Activated CD8-positive, alpha-beta memory T cell treated with anti-CD3 and anti-CD28 coated beads for 48 hours (primary cell): ENCODE results near the gene MCUR1.
"Not testable (repeated sequence)": the region's sequence is repeated elsewhere in the genome, so short reads cannot be mapped to it uniquely, and the experiment has no call there.

Experiments used
- DNase-seq, 3 experiments: peaks; one replicate each; pipeline ENCODE4 v3.0.0-alpha.2; 2020; ENCODE audit warnings: low read depth in 2 of 3, low spot score in 2 of 3

Gene MCUR1

DNA sequence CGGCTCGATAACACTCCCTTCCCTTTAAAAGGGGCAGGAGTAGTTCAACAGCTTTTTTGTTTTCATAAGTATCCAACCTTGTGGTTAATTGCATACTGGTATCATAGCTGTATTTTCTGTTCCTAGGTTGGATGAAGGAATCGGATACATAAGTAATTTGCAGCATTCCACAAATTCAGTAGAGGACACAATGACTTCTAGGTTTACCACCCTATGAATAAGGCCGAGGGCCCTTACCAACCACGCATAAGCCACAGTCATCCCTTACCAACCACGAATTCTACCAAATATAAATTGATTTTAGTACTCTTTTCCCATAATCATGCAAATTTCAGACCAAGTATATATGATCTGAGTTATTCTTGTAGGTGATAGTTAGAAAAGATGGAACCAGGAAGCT is 36.3 kb downstream of the MCUR1 start:
- DNase-seq: no peak

DNA sequence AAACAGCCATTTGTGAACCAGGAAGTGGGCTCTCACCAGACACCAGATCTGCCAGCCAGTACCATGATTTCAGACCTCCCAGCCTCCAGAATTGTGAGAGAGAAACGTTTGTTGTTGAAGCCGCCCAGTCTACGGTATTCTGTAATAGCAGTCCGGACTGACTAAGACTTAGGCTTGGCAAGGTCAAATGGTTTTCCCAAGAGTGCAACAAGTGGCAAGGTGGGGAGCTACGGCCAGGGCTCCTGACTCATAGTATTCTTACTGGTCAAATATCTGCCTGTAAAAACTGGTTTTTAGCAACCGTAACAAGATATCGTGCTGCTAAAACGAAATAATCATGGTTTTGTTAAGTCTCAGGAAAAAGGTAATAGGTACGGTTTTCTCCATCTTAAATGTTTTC is 37.8 kb downstream of the MCUR1 start:
- DNase-seq: no peak

DNA sequence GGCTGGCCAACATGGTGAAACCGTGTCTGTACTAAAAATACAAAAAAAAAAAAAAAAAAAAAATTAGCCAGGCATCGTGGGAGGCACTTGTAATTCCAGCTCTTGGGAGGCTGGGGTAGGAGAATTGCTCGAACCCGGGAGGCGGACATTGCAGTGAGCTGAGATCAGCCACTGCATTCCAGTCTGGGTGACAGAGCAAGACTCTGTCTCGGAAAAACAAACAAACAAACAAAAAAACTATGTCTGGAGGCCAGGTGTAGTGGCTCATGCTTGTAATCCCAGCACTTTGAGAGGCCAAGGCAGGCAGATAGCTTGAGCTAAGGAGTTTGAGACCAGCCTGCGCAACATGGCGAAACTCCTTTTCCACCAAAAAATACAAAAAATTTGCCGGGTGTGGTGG is 38.9 kb downstream of the MCUR1 start:
- DNase-seq: not testable (repeated sequence)

DNA sequence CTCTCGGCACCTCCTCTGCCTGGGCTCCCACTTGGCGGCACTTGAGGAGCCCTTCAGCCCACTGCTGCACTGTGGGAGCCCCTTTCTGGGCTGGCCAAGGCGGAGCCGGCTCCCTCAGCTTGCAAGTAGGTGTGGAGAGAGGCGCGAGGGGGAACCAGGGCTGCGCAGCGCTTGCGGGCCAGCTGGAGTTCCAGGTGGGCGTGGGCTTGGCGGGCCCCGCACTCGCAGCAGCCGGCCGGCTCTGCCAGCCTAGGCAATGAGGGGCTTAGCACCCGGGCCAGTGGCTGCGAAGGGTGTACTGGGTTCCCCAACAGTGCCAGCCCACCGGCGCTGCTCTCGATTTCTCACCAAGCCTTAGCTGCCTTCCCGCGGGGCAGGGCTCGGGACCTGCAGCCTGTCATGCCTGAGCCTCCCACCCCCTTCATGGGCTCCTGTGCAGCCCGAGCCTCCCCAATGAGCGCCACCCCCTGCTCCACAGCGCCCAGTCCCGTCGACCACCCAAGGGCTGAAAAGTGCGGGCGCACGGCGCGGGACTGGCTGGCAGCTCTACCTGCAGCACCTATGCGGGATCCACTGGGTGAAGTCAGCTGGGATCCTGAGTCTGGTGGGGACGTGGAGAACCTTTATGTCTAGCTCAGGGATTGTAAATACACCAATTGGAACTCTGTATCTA is 41.9 kb downstream of the MCUR1 start:
- DNase-seq: not testable (repeated sequence)

DNA sequence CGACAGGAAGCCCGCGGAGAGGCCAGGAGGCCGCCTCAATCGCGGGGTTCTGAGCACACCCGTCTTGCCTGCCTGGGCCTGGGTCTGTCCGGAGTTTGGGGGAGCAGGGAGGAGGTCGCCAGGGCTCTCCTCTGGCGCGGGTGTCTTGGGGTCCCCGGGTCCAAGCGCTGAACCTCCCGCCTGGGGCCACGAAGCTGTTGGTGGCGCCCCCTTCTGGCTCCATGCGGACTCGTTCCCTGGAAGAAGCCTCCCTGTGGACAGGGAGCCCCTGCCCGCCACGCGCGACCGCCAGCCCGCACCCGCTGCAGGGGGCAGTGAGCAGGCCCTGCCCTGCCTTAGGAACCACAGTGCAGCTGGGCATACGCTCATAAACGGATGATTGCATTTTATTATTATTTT is 44.7 kb downstream of the MCUR1 start:
- no peak for DNase-seq

DNA sequence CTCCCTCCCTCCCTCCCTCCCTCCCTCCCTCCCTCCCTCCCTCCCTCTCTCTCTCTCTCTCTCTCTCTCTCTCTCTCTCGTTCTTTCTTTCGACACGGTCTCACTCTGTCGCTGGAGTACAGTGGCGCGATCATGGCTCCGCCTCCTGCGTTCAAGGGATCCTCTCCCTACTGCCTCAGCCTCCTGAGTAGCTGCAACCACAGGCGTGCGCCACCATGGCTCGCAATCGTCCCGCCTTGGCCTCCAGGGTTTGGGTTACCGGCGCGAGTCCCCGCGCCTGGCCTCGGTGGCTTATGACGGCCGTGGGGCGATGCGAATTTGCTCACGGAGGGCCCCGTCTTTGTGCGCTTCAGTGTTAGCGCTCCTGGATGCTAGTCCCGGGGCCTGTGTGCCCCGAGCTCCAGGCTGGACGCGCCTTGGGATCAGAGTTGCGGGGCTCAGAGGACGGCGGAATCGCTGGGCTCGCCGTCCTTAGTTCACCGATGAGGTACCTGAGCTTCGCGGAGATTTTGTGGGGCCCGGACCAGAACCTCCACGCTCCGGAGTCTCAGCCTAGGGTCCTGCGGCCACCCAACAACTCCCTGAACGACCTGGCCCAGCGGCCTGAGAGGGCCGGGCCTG is 45.2 kb downstream of the MCUR1 start:
- no peak for DNase-seq

DNA sequence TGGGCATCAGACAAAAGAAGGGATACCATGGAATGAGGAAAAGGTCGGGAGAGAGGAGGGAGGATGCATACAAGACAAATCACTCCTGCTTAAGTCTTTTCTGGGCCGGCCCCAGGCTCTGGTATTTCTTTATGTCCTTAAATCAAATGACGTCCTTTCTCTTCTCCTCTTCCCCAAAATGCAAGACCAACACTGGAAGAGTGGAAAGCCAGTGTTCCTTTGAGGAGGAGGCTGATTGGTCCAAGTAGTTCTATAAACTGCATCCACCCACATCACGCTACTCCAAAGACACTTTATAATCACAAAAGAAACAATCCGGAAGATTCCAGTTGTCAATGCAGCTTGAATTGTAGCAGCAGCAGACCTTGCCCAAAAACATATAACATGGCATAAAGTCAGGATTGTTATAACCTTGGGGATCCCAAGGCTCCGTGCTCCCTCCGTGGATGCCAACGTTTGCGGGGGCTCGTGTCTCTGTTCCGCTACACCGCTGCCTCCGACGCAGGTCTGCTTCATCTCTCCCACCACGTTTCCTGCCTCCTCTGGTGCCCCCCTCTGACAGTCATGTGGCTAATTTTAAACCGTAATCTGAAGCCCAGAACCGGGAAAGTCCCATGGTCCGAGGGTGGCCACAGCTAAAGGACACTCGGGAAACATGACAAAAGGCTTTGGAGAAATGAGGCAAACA is 47.1 kb downstream of the MCUR1 start:
- no peak for DNase-seq

DNA sequence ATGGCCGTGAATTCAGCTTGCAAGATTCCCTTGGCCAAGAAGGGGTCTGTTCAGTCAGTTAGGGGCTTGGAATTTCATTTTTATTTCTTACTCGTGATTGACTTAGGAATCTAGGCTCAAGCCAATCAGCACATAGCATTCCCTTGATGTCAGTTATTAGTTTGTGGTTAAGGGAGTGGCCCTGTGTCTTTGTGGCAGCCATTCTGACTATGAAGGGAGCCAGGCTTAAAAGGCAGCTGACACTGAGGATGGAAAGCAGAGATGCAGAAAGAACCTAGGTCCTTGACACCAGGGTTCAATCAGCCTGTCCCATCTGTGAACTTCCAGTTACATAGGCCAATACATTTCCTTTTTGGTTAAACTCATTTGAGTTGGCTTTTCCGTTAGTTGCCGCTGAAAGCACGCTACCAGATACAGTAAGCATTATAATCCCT is 48.1 kb downstream of the MCUR1 start:
- DNase-seq: no peak

DNA sequence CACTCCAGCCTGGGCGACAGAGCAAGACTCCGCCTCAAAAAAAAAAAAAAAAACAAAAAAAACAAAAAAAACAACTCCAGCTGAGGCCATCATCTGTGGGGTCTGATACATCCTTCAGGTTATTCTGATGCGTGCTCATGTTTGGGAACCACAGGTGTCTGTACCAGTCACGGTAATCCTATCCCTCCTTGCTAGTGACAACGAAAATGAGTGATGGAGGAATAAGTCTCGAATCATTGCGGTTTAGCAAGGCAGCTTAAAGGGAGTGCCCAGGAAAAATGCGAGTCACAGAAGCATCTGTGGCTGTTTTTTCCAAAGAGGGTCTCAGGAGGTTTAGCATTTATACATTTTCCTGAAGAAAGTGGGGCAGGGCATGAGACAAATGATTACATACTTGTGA is 48.8 kb downstream of the MCUR1 start:
- DNase-seq: no peak

DNA sequence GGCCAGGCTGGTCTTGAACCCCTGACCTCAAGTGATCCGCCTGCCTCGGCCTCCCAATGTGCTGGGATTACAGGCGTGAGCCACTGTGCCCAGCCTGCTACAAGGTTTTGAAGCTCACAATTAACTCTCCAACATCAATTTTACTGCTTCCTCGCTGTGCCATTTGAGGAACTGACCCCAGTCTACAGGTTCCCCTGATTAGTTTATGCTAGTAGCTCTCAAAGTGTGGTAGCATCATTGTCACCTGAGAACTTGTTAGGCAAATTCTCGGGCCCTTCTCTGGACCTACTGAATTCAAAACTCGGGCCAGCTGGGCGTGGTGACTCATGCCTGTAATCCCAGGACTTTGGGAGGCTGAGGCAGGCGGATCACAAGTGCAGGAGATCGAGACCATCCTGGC is 49.4 kb downstream of the MCUR1 start:
- DNase-seq: no peak

DNA sequence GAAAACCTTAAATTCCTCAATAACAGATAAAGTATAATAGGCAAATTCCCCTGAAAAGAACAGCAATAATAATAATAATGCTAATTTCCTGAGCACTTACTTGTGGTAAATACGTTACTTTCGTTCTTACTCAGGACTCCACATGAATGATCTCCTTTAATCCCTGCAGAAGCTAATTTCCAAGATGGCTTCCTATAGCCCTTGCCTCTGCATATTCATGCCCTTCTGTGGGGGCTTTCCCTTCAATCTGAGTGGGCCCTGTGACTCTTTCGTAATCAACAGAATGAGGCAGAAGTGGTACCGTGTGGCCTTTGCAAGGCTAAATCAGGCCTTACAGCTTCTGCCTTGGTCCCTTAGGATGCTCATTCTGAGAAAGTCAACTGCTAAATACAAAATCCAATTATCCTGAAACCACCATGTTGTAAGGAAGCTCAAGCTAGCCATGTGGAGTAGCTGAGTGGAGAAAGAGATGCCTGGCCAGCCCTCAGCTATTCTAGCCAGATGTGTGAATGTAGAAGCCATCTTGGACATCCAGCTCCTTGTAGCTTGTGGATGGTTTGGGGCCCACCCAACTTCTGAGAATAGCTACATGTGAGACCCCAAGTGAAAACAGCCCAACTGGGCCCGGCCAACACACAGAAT is 50.5 kb downstream of the MCUR1 start:
- peak in 1 of 3 experiments; percentile 15 for DNase-seq

DNA sequence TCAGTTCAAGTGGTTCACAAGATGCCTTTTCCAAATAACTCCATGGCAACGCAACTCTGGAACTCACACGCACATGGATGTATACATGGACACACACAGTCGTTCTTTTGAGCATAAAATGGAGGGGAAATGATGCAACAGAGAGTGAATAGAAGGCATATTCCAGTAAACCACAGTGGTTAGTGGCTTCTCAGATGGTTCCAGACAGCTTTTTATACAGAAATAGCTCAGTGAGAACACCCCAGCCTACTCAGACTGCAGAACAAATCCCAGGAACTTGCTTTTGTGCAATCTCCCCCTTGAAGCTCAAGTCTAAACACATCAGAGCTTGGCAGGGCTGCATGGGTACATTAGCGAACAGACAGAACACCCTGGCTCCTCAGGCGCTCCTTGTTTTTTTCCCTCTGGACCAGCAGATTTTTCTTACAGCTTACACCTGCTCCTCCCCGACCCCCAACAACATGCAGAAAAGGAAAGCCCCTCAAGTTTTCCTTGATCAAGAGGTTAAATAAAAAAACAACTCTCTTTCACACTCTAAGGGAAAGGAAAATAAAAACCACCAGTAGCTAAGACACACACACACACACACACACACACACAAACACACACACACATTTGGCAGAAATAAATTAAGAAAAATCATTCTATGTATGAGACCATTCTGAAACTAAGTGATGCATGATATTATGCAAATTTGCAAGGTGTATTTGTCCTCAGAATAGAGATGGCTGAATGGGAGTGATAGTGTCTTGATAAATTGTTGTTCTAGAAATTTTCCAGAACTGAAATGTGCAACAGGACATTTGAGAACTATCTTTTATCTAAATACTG is 51.5 kb downstream of the MCUR1 start:
- no peak for DNase-seq

DNA sequence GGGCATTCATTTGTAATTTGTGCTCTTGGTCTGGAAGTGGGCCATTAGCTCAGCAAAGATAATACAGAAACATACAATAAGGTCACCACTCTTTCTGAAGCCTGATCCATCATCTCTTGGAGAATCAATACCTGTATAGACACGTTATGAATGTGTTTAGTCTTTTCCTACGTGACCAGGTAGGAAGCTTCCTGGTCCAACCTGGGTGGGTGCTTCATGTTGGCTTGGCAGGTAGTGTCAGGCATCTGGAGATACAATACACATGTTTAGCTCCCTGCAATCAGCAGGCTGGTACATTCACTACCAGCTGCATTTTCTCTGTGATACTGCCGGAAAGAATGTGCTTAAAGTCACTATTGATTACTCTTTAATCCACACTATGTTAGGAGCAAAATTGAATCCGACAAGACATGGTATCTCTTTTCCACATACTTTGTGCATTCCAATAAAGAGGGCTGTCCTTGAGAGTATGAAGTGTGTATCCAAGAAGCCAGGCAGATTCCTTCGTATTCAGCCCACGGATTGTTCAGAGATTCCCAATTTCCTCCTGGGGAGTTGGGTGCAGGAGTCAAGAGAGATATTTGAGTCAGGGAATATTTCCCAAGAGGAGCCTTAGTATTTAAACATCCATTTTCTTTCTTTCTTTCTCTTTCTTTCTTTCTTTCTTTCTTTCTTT is 52.9 kb downstream of the MCUR1 start:
- DNase-seq: no peak

DNA sequence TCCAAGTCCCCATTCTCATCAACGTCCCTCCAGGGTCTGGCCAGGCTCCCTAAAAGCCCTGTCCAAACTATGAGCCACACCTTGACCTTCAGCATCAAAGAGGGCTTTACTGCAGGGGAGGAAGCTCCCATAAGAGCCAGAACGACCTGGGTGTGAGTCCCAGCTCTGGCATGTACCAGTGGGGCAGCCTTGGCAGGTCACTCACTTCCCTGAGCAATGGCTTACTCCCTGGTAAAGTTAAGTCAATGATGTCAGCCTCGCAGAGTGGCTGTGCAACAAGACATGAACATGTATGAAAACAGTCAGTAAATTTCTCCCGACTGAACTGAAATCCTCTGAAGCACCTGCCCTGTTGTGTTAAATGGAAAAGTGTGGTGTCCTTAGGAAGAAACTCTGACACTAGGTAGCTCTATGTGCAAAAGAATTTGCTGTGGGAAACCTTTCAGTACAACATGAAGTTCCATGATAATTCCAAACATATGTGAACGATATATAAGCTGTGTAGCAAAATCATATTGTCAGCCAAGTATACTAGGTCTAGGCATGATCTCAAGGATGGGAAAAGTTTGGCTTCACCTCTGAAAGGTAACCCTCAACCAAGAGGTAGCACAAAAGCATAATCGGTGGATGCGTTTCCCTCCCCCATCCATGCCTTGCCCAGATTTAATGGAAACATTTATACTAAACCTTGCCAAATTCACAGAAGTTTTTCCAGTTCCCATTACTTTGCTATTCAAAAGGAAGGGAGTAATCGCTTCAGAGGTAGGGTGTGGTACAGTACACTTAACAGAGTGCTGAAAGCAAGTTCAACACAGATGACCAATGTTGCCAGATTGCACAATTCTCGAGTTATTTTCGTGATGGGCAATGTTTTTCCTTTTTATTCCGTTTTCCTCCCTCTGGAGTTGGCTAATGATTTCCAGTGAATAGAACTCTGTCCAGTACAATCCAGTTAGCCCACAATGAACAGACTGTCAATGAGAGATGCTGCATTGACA is 53.8 kb downstream of the MCUR1 start:
- no peak for DNase-seq

DNA sequence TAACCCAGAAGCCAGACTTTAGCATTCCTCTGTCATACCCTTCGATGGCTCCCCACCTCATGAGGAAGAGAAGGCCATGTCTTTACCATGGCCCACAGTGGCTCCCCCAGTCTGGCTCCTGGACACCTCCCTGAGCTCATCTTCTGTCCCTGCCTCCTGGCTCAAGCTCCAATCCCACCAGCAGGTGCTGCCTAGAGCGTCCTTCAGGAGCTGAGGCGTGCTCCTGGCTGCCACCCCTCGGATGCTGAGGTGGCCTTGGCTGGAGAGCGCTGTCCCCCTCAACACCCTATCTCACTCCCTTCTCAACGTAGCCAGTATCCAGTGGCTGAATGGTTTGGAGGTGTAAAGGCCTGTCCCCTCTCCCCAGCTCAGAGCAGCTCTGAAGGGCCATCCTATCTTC is 55.3 kb downstream of the MCUR1 start:
- DNase-seq: no peak

DNA sequence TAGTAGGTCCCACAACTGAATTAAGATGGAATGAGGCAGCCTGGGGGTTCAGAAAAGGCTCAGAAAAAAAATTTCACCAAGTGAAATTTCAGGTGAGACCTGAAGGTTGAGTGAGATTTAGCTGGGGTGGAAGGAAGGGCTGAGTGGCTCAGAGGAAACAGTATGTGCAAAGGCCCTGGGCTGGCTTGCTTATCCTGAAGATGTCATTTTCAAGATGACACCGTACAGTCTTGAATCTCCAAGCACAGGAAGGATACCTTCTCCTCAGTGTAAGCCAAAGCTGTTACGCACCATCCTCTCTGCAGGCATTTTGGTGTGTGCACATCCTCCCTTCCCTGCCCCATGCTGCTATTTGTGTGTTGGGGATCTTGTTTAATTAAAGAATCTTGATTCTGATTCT is 59.7 kb downstream of the MCUR1 start:
- no peak for DNase-seq

DNA sequence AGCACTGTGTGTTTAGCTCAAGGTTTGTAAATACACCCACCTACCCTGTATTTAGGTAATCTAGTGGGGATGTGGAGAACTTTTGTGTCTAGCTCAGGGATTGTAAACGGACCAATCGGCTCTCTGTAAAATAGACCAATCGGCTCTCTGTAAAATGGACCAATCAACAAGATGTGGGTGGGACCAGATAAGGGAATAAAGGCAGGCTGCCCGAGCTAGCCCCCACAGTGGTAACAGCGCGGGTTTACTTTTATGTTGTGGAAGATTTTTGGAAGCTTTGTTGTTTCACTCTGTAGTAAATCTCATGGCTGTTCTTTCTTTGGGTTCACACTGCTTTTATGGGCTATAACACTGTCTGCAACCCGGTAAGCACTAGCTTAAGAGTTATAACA is 70.6 kb downstream of the MCUR1 start:
- DNase-seq: no peak

DNA sequence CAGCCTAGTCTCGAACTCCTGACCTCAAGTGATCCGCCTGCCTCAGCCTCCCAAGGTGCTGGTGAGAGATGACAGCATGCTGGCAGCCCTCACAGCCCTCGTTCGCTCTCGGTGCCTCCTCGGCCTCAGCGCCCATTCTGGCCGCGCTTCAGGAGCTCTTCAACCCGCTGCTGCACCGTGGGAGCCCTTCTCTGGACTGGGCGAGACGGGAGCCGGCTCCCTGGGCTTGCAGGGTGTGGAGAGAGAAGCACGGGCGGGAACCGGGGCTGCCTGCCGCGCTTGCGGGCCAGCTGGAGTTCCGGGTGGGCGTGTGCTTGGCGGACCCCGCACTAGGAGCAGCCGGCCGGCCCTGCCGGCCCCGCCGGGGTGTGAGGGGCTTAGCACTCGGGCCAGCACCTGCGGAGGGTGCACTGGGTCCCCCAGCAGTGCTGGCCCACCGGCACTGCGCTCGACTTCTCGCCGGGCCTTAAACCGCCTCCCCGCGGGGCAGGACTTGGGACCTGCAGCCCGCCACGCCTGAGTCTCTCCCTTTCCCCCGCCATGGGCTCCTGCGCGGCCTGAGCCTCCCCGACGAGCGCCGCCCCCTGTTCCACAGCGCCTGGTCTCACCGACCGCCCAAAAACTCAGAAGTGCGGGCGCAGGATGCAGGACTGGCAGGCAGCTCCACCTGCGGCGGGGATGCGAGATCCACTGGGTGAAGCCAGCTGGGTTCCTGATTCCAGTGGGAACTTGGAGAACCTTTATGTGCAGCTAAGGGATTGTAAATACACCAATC is 71.2 kb downstream of the MCUR1 start:
- no peak for DNase-seq

DNA sequence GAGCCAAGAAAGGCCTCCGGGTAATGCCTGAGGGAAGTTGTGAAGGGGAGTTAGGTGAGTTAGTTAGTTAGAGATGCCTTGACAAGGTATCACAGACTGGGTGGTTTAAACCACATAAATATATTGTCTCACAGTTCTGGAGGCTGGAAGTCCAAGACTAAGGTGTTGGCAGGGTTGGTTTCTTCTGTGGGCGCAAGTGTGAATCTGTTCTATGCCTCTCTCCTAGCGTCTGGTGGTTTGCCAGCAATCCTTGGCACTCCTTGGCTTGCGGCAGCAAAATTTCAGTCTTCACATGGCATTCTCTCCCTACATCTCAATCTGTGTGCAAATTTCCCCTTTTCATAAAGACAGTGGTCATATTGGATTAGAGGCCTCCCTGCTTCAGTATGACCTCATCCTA is 73.0 kb downstream of the MCUR1 start:
- DNase-seq: no peak
